Heart left ventricle (tissue), 13 donors: ENCODE data around the gene C1QTNF12.

ENCODE experiments used
- POLR2A ChIP-seq, 2 donors: fragments of 450-650 bp; IDR thresholded peaks; one replicate each; pipeline ENCODE4 v1.6.1; 2017; ENCODE audit warnings: antibody characterized with exemption in 2 of 2, mild to moderate bottlenecking in 2 of 2, moderate library complexity in 2 of 2
- TF ChIP-seq, protein P1 (sequence below), 12 donors: fragments of 200-600 bp; sonication (generic) in 4 of 12; IDR thresholded peaks; one replicate each; pipeline versions ENCODE4 v1.5.0 to v1.8.0; 2018 to 2022; ENCODE audit warnings: antibody characterized with exemption in 12 of 12, mild to moderate bottlenecking in 5 of 12
- donor health status: ischemic (EF 13 %, LVEDD 7.1; RV severe dilation, severe dysfunction).
- donor health status: DM: no; HTN: yes; CAD: no.
- donor health status: DM: no; HTN: no; CAD: no.
- donor health status: ischemic (EF 25% LVEDD 6.9; RV normal size, moderate dysfunction).
- donor health status: ischemic (EF 25% LVEDD 5.7; RV mildly dilated, moderate dysfunction).
- donor health status: ischemic (EF 35%, LVEDD 5.7; RV mildly dilated, moderate dysfunction).
- donor health status: nonischemic (EF 11% LVEDD 7.7; RV severe dilation, severe dysfunction).
- donor health status: DM: yes; HTN: yes; CAD: no.
- donor health status: PGD.
- donor health status: ischemic (EF 29% LVEDD 5.4; RV normal size, mild dysfunction).
- donor health status: nonischemic (EF 23%, LVEDD 6.1; RV moderate dilation, normal function).

DNA sequence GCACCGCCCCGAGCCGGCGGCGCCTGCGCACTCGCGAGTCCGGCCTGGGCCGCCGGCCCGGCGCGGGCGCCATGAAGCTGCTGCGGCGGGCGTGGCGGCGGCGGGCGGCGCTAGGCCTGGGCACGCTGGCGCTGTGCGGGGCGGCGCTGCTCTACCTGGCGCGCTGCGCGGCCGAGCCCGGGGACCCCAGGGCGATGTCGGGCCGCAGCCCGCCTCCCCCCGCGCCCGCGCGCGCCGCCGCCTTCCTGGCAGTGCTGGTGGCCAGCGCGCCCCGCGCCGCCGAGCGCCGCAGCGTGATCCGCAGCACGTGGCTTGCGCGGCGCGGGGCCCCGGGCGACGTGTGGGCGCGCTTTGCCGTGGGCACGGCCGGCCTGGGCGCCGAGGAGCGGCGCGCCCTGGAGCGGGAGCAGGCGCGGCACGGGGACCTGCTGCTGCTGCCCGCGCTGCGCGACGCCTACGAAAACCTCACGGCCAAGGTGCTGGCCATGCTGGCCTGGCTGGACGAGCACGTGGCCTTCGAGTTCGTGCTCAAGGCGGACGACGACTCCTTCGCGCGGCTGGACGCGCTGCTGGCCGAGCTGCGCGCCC lies 14.2 kb downstream of the C1QTNF12 start, which contains the start of gene B3GALT6:
- TF ChIP-seq, protein P1, sequence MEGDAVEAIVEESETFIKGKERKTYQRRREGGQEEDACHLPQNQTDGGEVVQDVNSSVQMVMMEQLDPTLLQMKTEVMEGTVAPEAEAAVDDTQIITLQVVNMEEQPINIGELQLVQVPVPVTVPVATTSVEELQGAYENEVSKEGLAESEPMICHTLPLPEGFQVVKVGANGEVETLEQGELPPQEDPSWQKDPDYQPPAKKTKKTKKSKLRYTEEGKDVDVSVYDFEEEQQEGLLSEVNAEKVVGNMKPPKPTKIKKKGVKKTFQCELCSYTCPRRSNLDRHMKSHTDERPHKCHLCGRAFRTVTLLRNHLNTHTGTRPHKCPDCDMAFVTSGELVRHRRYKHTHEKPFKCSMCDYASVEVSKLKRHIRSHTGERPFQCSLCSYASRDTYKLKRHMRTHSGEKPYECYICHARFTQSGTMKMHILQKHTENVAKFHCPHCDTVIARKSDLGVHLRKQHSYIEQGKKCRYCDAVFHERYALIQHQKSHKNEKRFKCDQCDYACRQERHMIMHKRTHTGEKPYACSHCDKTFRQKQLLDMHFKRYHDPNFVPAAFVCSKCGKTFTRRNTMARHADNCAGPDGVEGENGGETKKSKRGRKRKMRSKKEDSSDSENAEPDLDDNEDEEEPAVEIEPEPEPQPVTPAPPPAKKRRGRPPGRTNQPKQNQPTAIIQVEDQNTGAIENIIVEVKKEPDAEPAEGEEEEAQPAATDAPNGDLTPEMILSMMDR (IDR thresholded peaks at IDR 0.05) = no peak
- TF ChIP-seq POLR2A (IDR thresholded peaks at IDR 0.05) = no peak
